ENCODE results near the gene IDH2. TPM values are rescaled to one million over a fixed set of nuclear protein-coding genes. Genes with fewer than 3 reads are reported as not detected.

The IDH2 gene
- total and polyA plus RNA-seq, 2 donors from 2014 or later = 87.0 to 545 TPM

DNA sequence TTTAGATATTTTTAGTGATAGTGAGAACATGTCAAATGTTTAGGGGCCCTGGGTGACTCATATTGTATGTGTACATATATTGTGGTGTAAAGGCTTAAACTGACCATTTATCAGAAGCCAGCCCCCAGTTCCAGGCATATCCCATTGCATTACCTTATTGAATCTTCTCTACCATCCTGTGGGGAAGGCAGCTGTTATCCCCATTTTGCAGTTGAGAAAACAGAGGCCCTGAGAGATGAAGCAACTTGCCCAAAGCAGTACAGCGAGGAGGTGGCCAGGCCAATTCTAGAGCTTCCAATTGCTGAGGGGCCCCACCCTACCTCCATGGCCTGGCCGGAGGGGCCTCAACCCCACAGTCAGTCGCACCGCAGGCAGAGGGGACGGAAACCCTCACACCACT, 53.2 kb downstream of the IDH2 start:
- Histone ChIP-seq H3K36me3 (ENCODE audit: control insufficient read depth in 2 of 3, insufficient read depth in 3 of 3, low read length in 3 of 3) (no peaks in the 10 kb centered on the region), H3K4me1 (ENCODE audit: control insufficient read depth in 2 of 3, insufficient read depth in 2 of 3, low read depth in 1 of 3, low read length in 3 of 3) (peaks cover 0 to 20% (median 13%) of the 10 kb centered on the region in 3 donors), H3K9me3 (ENCODE audit: control insufficient read depth in 2 of 3, insufficient read depth in 1 of 3, low read length in 3 of 3) (no peaks in the 10 kb centered on the region), H3K4me3 (ENCODE audit: low read length in 3 of 3) (no peak overlapping the region), H3K27ac (ENCODE audit: low read depth in 2 of 2, low read length in 2 of 2) (no peak overlapping the region), H3K9ac (ENCODE audit: low read length in 3 of 3) (no peak overlapping the region), H3K27me3 (ENCODE audit: control insufficient read depth, insufficient read depth, low read length) (no peaks in the 10 kb centered on the region)
- DNase-seq (no peak), FAIRE-seq (no peak)
- TF ChIP-seq CTCF (IDR thresholded peaks at IDR 0.05; ENCODE audit: borderline replicate concordance, extremely low read depth, insufficient read depth) = no peak
- intact Hi-C loops (cut with DNase I) = no loop called here

GRCh38 chr15:90047956-90048575, 54.2 kb downstream of the IDH2 start:
- intact Hi-C loops (cut with DNase I) = no loop called here
- H3K4me1 ChIP-seq (ENCODE audit: control insufficient read depth in 2 of 3, insufficient read depth in 2 of 3, low read depth in 1 of 3, low read length in 3 of 3) = peaks cover 0 to 20% (median 13%) of the 10 kb centered on the region in 3 donors
- H3K9me3 ChIP-seq (ENCODE audit: control insufficient read depth in 2 of 3, insufficient read depth in 1 of 3, low read length in 3 of 3) = no peaks in the 10 kb centered on the region
- FAIRE-seq (no peak), DNase-seq (peak in 1 of 5 donors; percentile 64)
- no peaks in the 10 kb centered on the region for H3K27me3 ChIP-seq (ENCODE audit: control insufficient read depth, insufficient read depth, low read length)
- no peak for TF ChIP-seq CTCF (IDR thresholded peaks at IDR 0.05; ENCODE audit: borderline replicate concordance, extremely low read depth, insufficient read depth)
- H3K4me3 ChIP-seq (ENCODE audit: low read length in 3 of 3) = no peak overlapping the region
- H3K27ac ChIP-seq (ENCODE audit: low read depth in 2 of 2, low read length in 2 of 2) = no peak overlapping the region
- H3K9ac ChIP-seq (ENCODE audit: low read length in 3 of 3) = no peak overlapping the region
- no peaks in the 10 kb centered on the region for H3K36me3 ChIP-seq (ENCODE audit: control insufficient read depth in 2 of 3, insufficient read depth in 3 of 3, low read length in 3 of 3)

GRCh38 chr15:90046911-90047392, 55.3 kb downstream of the IDH2 start:
- intact Hi-C loops (cut with DNase I) = no loop called here
- H3K4me3 ChIP-seq (ENCODE audit: low read length in 3 of 3) = no peak overlapping the region
- no peaks in the 10 kb centered on the region for H3K27me3 ChIP-seq (ENCODE audit: control insufficient read depth, insufficient read depth, low read length)
- FAIRE-seq = no peak
- H3K9me3 ChIP-seq (ENCODE audit: control insufficient read depth in 2 of 3, insufficient read depth in 1 of 3, low read length in 3 of 3) = no peaks in the 10 kb centered on the region
- H3K27ac ChIP-seq (ENCODE audit: low read depth in 2 of 2, low read length in 2 of 2) = peak overlapping the region; percentile 46 to 78
- H3K4me1 ChIP-seq (ENCODE audit: control insufficient read depth in 2 of 3, insufficient read depth in 2 of 3, low read depth in 1 of 3, low read length in 3 of 3) = peaks cover 0 to 19% (median 13%) of the 10 kb centered on the region in 3 donors
- H3K9ac ChIP-seq (ENCODE audit: low read length in 3 of 3) = peak overlapping the region in 1 of 3 donors; percentile 16
- DNase-seq = peak in 2 of 5 donors; percentile 55 to 80
- H3K36me3 ChIP-seq (ENCODE audit: control insufficient read depth in 2 of 3, insufficient read depth in 3 of 3, low read length in 3 of 3) = no peaks in the 10 kb centered on the region
- no peak for TF ChIP-seq CTCF (IDR thresholded peaks at IDR 0.05; ENCODE audit: borderline replicate concordance, extremely low read depth, insufficient read depth)

Measured in kidney (tissue), 14 donors.